ENCODE results near the gene PXN. TPM values are rescaled to one million over a fixed set of nuclear protein-coding genes. Genes with fewer than 3 reads are reported as not detected.

PXN gene
- total RNA-seq, 2 experiments from 2014 or later = 229 to 230 TPM

DNA sequence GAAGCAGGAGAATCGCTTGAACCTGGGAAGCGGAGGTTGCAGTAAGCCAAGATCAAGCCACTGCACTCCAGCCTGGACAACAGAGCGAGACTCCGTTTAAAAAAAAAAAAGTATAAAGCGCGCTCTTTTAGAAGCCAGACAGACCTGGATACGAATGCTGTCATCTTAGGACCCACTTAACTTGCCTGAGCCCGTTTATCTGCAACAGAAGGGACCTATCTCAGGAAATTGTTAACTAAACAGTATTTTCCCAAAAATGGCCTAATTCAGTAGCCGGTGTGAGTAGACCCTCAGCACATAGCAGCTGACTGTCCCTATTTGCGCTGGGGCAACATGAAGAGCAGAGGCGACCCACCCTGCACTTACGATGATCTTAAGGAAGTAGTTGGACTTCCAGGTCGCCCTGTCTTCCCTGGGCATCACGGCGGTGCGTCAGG, 65.1 kb downstream of the PXN start:
- peak overlapping the region; percentile 91 for H3K27ac Mint-ChIP-seq
- peaks cover 42% of the 10 kb centered on the region for H3K36me3 ChIP-seq (ENCODE audit: insufficient read depth, low read length)
- peak overlapping the region; percentile 94 for H3K4me3 ChIP-seq (ENCODE audit: low read length)
- intact Hi-C loops (cut with DNase I, micrococcal nuclease) = loop anchor here in 1 of 2 experiments (5.0 to 10.0 kb wide), 2 partner anchors 83 to 186 kb away; partner anchors contain the start of gene RAB35
- ATAC-seq (ENCODE audit: poor library complexity) = no peak
- H3K27me3 Mint-ChIP-seq = no peaks in the 10 kb centered on the region
- CTCF ChIA-PET = interaction anchor here (0.6 to 4.3 kb wide), 13 partner anchors 18 to 211 kb away, joined by 3 to 34 read pairs (median 6); partner anchors contain the start of genes BICDL1, PXN, RNU4-1 and RNU4-2
- TF ChIP-seq, protein P1, sequence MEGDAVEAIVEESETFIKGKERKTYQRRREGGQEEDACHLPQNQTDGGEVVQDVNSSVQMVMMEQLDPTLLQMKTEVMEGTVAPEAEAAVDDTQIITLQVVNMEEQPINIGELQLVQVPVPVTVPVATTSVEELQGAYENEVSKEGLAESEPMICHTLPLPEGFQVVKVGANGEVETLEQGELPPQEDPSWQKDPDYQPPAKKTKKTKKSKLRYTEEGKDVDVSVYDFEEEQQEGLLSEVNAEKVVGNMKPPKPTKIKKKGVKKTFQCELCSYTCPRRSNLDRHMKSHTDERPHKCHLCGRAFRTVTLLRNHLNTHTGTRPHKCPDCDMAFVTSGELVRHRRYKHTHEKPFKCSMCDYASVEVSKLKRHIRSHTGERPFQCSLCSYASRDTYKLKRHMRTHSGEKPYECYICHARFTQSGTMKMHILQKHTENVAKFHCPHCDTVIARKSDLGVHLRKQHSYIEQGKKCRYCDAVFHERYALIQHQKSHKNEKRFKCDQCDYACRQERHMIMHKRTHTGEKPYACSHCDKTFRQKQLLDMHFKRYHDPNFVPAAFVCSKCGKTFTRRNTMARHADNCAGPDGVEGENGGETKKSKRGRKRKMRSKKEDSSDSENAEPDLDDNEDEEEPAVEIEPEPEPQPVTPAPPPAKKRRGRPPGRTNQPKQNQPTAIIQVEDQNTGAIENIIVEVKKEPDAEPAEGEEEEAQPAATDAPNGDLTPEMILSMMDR (IDR thresholded peaks at IDR 0.05) = no peak
- H3K9me3 Mint-ChIP-seq = no peaks in the 10 kb centered on the region
- peak overlapping the region; percentile 67 to 74 for H3K27ac ChIP-seq (ENCODE audit: low read depth in 1 of 2, low read length in 2 of 2)
- POLR2A ChIA-PET = interaction anchor here (1.0 to 6.0 kb wide), 19 partner anchors 11 to 487 kb away, joined by 4 to 224 read pairs (median 13); partner anchors contain the start of genes BICDL1, MLEC, PXN and RAB35
- DNase-seq = peak in 1 of 14 experiments; percentile 50
- no peaks in the 10 kb centered on the region for H3K27me3 ChIP-seq (ENCODE audit: control insufficient read depth in 1 of 2, insufficient read depth in 2 of 2, low read length in 2 of 2)
- H3K4me3 Mint-ChIP-seq = peak overlapping the region; percentile 99
- peaks cover 47% of the 10 kb centered on the region for H3K4me1 Mint-ChIP-seq (ENCODE audit: low read depth)
- peaks cover 49% of the 10 kb centered on the region for H3K36me3 Mint-ChIP-seq (ENCODE audit: low read depth)
- peaks cover 46% of the 10 kb centered on the region for H3K4me1 ChIP-seq (ENCODE audit: insufficient read depth, low read length)
- no peaks in the 10 kb centered on the region for H3K9me3 ChIP-seq (ENCODE audit: control insufficient read depth in 1 of 2, insufficient read depth in 1 of 2, low read length in 2 of 2)

GRCh38 chr12:120199595-120200306, 65.8 kb downstream of the PXN start:
- peak overlapping the region; percentile 94 for H3K4me3 ChIP-seq (ENCODE audit: low read length)
- Mint-ChIP-seq H3K27me3 (no peaks in the 10 kb centered on the region), H3K9me3 (no peaks in the 10 kb centered on the region), H3K4me3 (peak overlapping the region; percentile 99), H3K4me1 (ENCODE audit: low read depth) (peaks cover 53% of the 10 kb centered on the region), H3K36me3 (ENCODE audit: low read depth) (peaks cover 56% of the 10 kb centered on the region), H3K27ac (peak overlapping the region; percentile 91)
- POLR2A ChIA-PET = interaction anchor here (0.9 to 6.0 kb wide), 9 partner anchors 10 to 335 kb away, joined by 3 to 224 read pairs (median 13); partner anchors contain the start of genes PXN, RNU4-1, RNU4-2 and SIRT4
- TF ChIP-seq, protein P1 (IDR thresholded peaks at IDR 0.05) = no peak
- peak overlapping the region; percentile 67 to 74 for H3K27ac ChIP-seq (ENCODE audit: low read depth in 1 of 2, low read length in 2 of 2)
- CTCF ChIA-PET = interaction anchor here (2.3 to 4.3 kb wide), 2 partner anchors 27 to 92 kb away, joined by 13 to 34 read pairs; partner anchors contain the start of genes RNU4-1 and RNU4-2
- DNase-seq (peak in 3 of 14 experiments; percentile 25 to 48 (median 38)), ATAC-seq (ENCODE audit: poor library complexity) (no peak)
- no peaks in the 10 kb centered on the region for H3K27me3 ChIP-seq (ENCODE audit: control insufficient read depth in 1 of 2, insufficient read depth in 2 of 2, low read length in 2 of 2)
- peaks cover 52% of the 10 kb centered on the region for H3K4me1 ChIP-seq (ENCODE audit: insufficient read depth, low read length)
- intact Hi-C loops (cut with DNase I, micrococcal nuclease) = loop anchor here (5.0 to 10.0 kb wide), 5 partner anchors 82 to 485 kb away; partner anchors contain the start of genes BICDL1 (in 1 of the 2), MLEC (in 1 of the 2), RAB35 (in 1 of the 2) and SRSF9 (in 1 of the 2)
- H3K9me3 ChIP-seq (ENCODE audit: control insufficient read depth in 1 of 2, insufficient read depth in 1 of 2, low read length in 2 of 2) = no peaks in the 10 kb centered on the region
- H3K36me3 ChIP-seq (ENCODE audit: insufficient read depth, low read length) = peaks cover 42% of the 10 kb centered on the region

DNA sequence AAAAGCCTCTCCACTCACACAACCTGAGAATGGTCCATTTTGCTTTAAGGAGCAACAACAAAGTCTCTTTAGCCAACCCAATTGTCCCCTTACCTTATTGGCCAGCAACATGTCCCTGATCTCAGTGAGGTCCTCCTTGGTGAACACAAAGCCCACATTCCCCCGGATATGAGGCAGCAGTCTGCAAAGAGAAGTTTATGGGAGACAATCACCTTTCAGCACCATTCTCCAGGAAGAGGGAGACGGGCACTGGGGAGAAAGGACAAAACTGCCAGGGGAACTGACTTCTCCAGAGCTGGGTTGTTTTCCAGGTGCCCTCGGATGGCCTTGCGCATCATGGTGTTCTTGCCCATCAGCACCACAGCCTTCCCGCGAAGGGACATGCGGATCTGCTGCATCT, 66.5 kb downstream of the PXN start:
- TF ChIP-seq, protein P1 (IDR thresholded peaks at IDR 0.05) = no peak
- peaks cover 42% of the 10 kb centered on the region for H3K36me3 ChIP-seq (ENCODE audit: insufficient read depth, low read length)
- ChIA-PET CTCF (no interaction called here), POLR2A (interaction anchor here (0.9 to 6.0 kb wide), 5 partner anchors 29 to 336 kb away, joined by 3 to 224 read pairs (median 76); partner anchors contain the start of genes PXN, RNU4-1, RNU4-2 and SIRT4)
- H3K27me3 ChIP-seq (ENCODE audit: control insufficient read depth in 1 of 2, insufficient read depth in 2 of 2, low read length in 2 of 2) = no peaks in the 10 kb centered on the region
- H3K9me3 ChIP-seq (ENCODE audit: control insufficient read depth in 1 of 2, insufficient read depth in 1 of 2, low read length in 2 of 2) = no peaks in the 10 kb centered on the region
- H3K4me1 ChIP-seq (ENCODE audit: insufficient read depth, low read length) = peaks cover 55% of the 10 kb centered on the region
- ATAC-seq (ENCODE audit: poor library complexity) (no peak), DNase-seq (no peak)
- H3K4me3 ChIP-seq (ENCODE audit: low read length) = no peak overlapping the region
- Mint-ChIP-seq H3K4me3 (peak overlapping the region; percentile 99), H3K9me3 (no peaks in the 10 kb centered on the region), H3K4me1 (ENCODE audit: low read depth) (peaks cover 55% of the 10 kb centered on the region), H3K36me3 (ENCODE audit: low read depth) (peaks cover 58% of the 10 kb centered on the region), H3K27ac (peak overlapping the region; percentile 91), H3K27me3 (no peaks in the 10 kb centered on the region)
- peak overlapping the region in 1 of 2 donors; percentile 74 for H3K27ac ChIP-seq (ENCODE audit: low read depth in 1 of 2, low read length in 2 of 2)
- intact Hi-C loops (cut with DNase I, micrococcal nuclease) = loop anchor here in 1 of 2 experiments (10.0 kb wide), 3 partner anchors 214 to 486 kb away; partner anchors contain the start of genes BICDL1, MLEC and SRSF9
